IMR-90 (cell line): ENCODE data around the gene USP7. TPM values are rescaled to one million over a fixed set of nuclear protein-coding genes. Genes with fewer than 3 reads are reported as not detected.

Experiments
- ATAC-seq: fragments of 200-7000 bp; cut with Tn5 transposase; 2 replicates; pipeline ENCODE4 v1.9.1; 2020; ENCODE audit warnings: low read depth, mild to moderate bottlenecking, moderate library complexity
- BruUV-seq: library from RNA; stranded (reverse); fragments of 400-500 nt; replicated peaks from 2 replicates; lab custom pipeline; 2021; lab: Mats Ljungman, UMichigan
- CTCF ChIA-PET: fragments of 300-600 bp; formaldehyde crosslinking; extraction: SDS; loops from one replicate; lab custom pipeline; 2021; ENCODE audit warnings: antibody characterized with exemption; lab: Yijun Ruan, JAX
- POLR2A ChIA-PET: fragments of 300-600 bp; sonication (Branson Sonifier 250); formaldehyde crosslinking; loops from one replicate; lab custom pipeline; 2022; ENCODE audit warnings: antibody characterized with exemption; ENCODE audit not compliant: unreplicated experiment; lab: Charles Lee
- DNase-seq: peaks from one replicate; pipeline ENCODE4 v3.0.0; 2013
- H2AFZ ChIP-seq: replicated peaks from 2 replicates; pipeline ENCODE3; 2013; ENCODE audit warnings: low read length, mild to moderate bottlenecking; ENCODE audit not compliant: poor library complexity
- H2AK5ac ChIP-seq: 2 replicates; pipeline ENCODE4 v1.6.1; 2013; ENCODE audit warnings: low read depth, low read length, inconsistent platforms
- H2AK9ac ChIP-seq: replicated peaks from 2 replicates; pipeline ENCODE3; 2013; ENCODE audit warnings: mild to moderate bottlenecking, low read depth, low read length, moderate library complexity; ENCODE audit not compliant: poor library complexity
- H2BK120ac ChIP-seq: 2 replicates; pipeline ENCODE4 v1.6.1; 2013; ENCODE audit warnings: low read depth, low read length, inconsistent platforms
- H2BK15ac ChIP-seq: 3 replicates; pipeline ENCODE4 v1.6.1; 2013; ENCODE audit warnings: low read depth, low read length, inconsistent platforms
- H2BK20ac ChIP-seq: 2 replicates; pipeline ENCODE4 v1.6.1; 2013; ENCODE audit warnings: low read depth, mild to moderate bottlenecking, inconsistent platforms, low read length, moderate library complexity
- H2BK5ac ChIP-seq: 2 replicates; pipeline ENCODE4 v1.6.1; 2013; ENCODE audit warnings: mild to moderate bottlenecking, low read depth, low read length, inconsistent platforms; ENCODE audit not compliant: poor library complexity, severe bottlenecking
- H3K14ac ChIP-seq: replicated peaks from 2 replicates; pipeline ENCODE4 v1.6.1; 2013; ENCODE audit warnings: low read depth, low read length, inconsistent platforms
- H3K18ac ChIP-seq: 2 replicates; pipeline ENCODE4 v1.6.1; 2013; ENCODE audit warnings: low read depth, low read length, control low read depth
- H3K23ac ChIP-seq: 2 replicates; pipeline ENCODE4 v1.6.1; 2013; ENCODE audit warnings: low read depth, low read length, inconsistent platforms
- H3K27ac ChIP-seq: 2 replicates; pipeline ENCODE4 v1.5.1; 2013; ENCODE audit warnings: mild to moderate bottlenecking, control low read depth, low read length; ENCODE audit not compliant: insufficient read depth
- H3K27me3 ChIP-seq: 2 replicates; pipeline ENCODE4 v1.6.1; 2013; ENCODE audit warnings: low read length; ENCODE audit not compliant: control insufficient read depth, insufficient read depth
- H3K36me3 ChIP-seq: 2 replicates; pipeline ENCODE4 v1.6.1; 2013; ENCODE audit warnings: low read length, mixed read lengths; ENCODE audit not compliant: control insufficient read depth, insufficient read depth
- H3K4ac ChIP-seq: 2 replicates; pipeline ENCODE4 v1.6.1; 2013; ENCODE audit warnings: low read depth, low read length, inconsistent platforms
- H3K4me1 ChIP-seq: 2 replicates; pipeline ENCODE4 v1.6.1; 2013; ENCODE audit warnings: low read length, mixed read lengths; ENCODE audit not compliant: control insufficient read depth, insufficient read depth
- H3K4me2 ChIP-seq: 2 replicates; pipeline ENCODE4 v1.6.1; 2013; ENCODE audit warnings: low read depth, mild to moderate bottlenecking, control low read depth, low read length, moderate library complexity
- H3K4me3 ChIP-seq: 2 replicates; pipeline ENCODE4 v1.5.1; 2013; ENCODE audit warnings: low read depth, mild to moderate bottlenecking, control low read depth, low read length, moderate library complexity; ENCODE audit not compliant: insufficient read depth
- H3K56ac ChIP-seq: 2 replicates; pipeline ENCODE4 v1.6.1; 2013; ENCODE audit warnings: low read length, inconsistent platforms; ENCODE audit not compliant: insufficient read depth; ENCODE audit errors: extremely low read depth
- H3K79me1 ChIP-seq, 2 experiments: 2 replicates each; pipeline ENCODE4 v1.6.1; 2013; ENCODE audit warnings: low read length in 2 of 2, inconsistent platforms in 1 of 2, low read depth in 1 of 2
- H3K9ac ChIP-seq: 2 replicates; pipeline ENCODE4 v1.6.1; 2013; ENCODE audit warnings: low read depth, low read length, control low read depth
- H3K9me1 ChIP-seq: 2 replicates; pipeline ENCODE4 v1.6.1; 2013; ENCODE audit warnings: low read length, inconsistent platforms; ENCODE audit not compliant: insufficient read depth
- H3K9me3 ChIP-seq: 2 replicates; pipeline ENCODE4 v1.6.1; 2013; ENCODE audit warnings: low read length; ENCODE audit not compliant: control insufficient read depth, insufficient read depth
- H4K20me1 ChIP-seq: 2 replicates; pipeline ENCODE4 v1.6.1; 2013; ENCODE audit warnings: low read length, inconsistent platforms; ENCODE audit not compliant: insufficient read depth
- H4K5ac ChIP-seq: 2 replicates; pipeline ENCODE4 v1.6.1; 2013; ENCODE audit warnings: mild to moderate bottlenecking, low read depth, low read length, control low read depth
- H4K8ac ChIP-seq, 2 experiments: 2 replicates each; pipeline ENCODE4 v1.6.1; 2013; ENCODE audit warnings: low read depth in 2 of 2, low read length in 2 of 2, control low read depth in 1 of 2, inconsistent platforms in 1 of 2
- H4K91ac ChIP-seq: 2 replicates; pipeline ENCODE4 v1.6.1; 2013; ENCODE audit warnings: low read depth, low read length, inconsistent platforms; ENCODE audit not compliant: insufficient read depth
- BHLHE40 ChIP-seq: fragments of 150-350 bp; IDR thresholded peaks from 2 replicates; pipeline ENCODE4 v1.6.1; 2016; ENCODE audit warnings: mild to moderate bottlenecking, low read depth, low read length
- CEBPB ChIP-seq: IDR thresholded peaks from 2 replicates; pipeline ENCODE4 v1.6.1; 2012; ENCODE audit warnings: low read depth, low read length, improper control_type of control experiment
- CHD1 ChIP-seq: IDR thresholded peaks from 2 replicates; pipeline ENCODE4 v1.6.1; 2012; ENCODE audit warnings: low read depth, low read length, improper control_type of control experiment
- CTCF ChIP-seq: conservative IDR thresholded peaks from 2 replicates; pipeline ENCODE4 v1.5.1; 2012; ENCODE audit warnings: mild to moderate bottlenecking, low read depth, low read length, improper control_type of control experiment
- FOS ChIP-seq: fragments of 150-350 bp; IDR thresholded peaks from 2 replicates; pipeline ENCODE4 v1.6.1; 2016; ENCODE audit warnings: low read depth, low read length
- MAFK ChIP-seq: IDR thresholded peaks from 2 replicates; pipeline ENCODE4 v1.6.1; 2012; ENCODE audit warnings: low read depth, low read length, improper control_type of control experiment
- MAZ ChIP-seq: IDR thresholded peaks from 2 replicates; pipeline ENCODE4 v1.6.1; 2012; ENCODE audit warnings: low read depth, mild to moderate bottlenecking, low read length, improper control_type of control experiment, moderate library complexity, borderline replicate concordance
- MXI1 ChIP-seq: IDR thresholded peaks from 2 replicates; pipeline ENCODE4 v1.6.1; 2012; ENCODE audit warnings: low read depth, mild to moderate bottlenecking, low read length, moderate library complexity, borderline replicate concordance
- NFE2L2 ChIP-seq: fragments of 150-350 bp; IDR thresholded peaks from 2 replicates; pipeline ENCODE4 v1.6.1; 2016; ENCODE audit warnings: low read depth, mild to moderate bottlenecking, low read length
- POLR2A ChIP-seq: IDR thresholded peaks from 2 replicates; pipeline ENCODE4 v1.6.1; 2012; ENCODE audit warnings: mild to moderate bottlenecking, low read depth, low read length
- RAD21 ChIP-seq: IDR thresholded peaks from 2 replicates; pipeline ENCODE4 v1.6.1; 2012; ENCODE audit warnings: low read length, improper control_type of control experiment
- RCOR1 ChIP-seq: IDR thresholded peaks from 2 replicates; pipeline ENCODE4 v1.6.1; 2012; ENCODE audit warnings: mild to moderate bottlenecking, low read length, improper control_type of control experiment; ENCODE audit not compliant: insufficient replicate concordance
- RFX5 ChIP-seq: IDR thresholded peaks from 2 replicates; pipeline ENCODE4 v1.8.0; 2012; ENCODE audit warnings: low read depth, mild to moderate bottlenecking, low read length, moderate library complexity
- SMC3 ChIP-seq: fragments of 150-350 bp; IDR thresholded peaks from 2 replicates; pipeline ENCODE4 v1.6.1; 2016; ENCODE audit warnings: low read depth, mild to moderate bottlenecking, antibody characterized with exemption, low read length, moderate library complexity
- WGBS, 2 experiments: methylation state at CpG; one replicate each; pipeline versions ENCODE4 v1.1.5 to v1.1.7; 2013; ENCODE audit warnings: missing lambda C conversion rate in 2 of 2; ENCODE audit not compliant: insufficient read length in 1 of 2; ENCODE audit errors: extremely low coverage in 2 of 2; 5-methylcytosine and 5-hydroxymethylcytosine counted together
- dilution Hi-C: fragments of 300-500 bp; cut with HindIII; formaldehyde crosslinking; loops from one replicate; pipeline ENCODE4 v1.14.3; 2018; ENCODE audit warnings: low sequenced_read_pairs; ENCODE audit not compliant: unreplicated experiment
- in situ Hi-C: fragments of 300-500 bp; cut with MboI; formaldehyde crosslinking; loops from 3 replicates; pipeline ENCODE4 v1.14.3; 2019; ENCODE audit warnings: low sequenced_read_pairs, inconsistent platforms, mixed read lengths
- intact Hi-C: fragments of 100-400 bp; cut with micrococcal nuclease; formaldehyde crosslinking; loops from 2 replicates; pipeline ENCODE4 v1.10.0; 2022
- polyA plus RNA-seq, 3 experiments: library from polyadenylated mRNA; depleted of rRNA; stranded (reverse); fragments of >200 nt; gene quantifications; 2 replicates each; pipeline ENCODE4 v1.2.3, GENCODE V29; 2012; ENCODE audit warnings: low replicate concordance in 1 of 3
- total RNA-seq: library from RNA; depleted of rRNA; stranded (reverse); fragments of >200 nt; gene quantifications from 2 replicates; pipeline ENCODE4 v1.2.3, GENCODE V29; 2012
- TF ChIP-seq, protein P1 (sequence below): fragments of 150-350 bp; IDR thresholded peaks from 2 replicates; pipeline ENCODE4 v1.6.1; 2017; ENCODE audit warnings: mild to moderate bottlenecking, antibody characterized with exemption, low read length, low read depth
- TF ChIP-seq, protein P2 (sequence below): fragments of 150-350 bp; IDR thresholded peaks from 2 replicates; pipeline ENCODE4 v1.6.1; 2016; ENCODE audit warnings: low read depth, mild to moderate bottlenecking, low read length, moderate library complexity, borderline replicate concordance

Gene USP7
- total and polyA plus RNA-seq, 2 of the 4 experiments (the other 2 are of a cell fraction), result 17.8 to 28.3 TPM

- Histone ChIP-seq H2AK9ac (no peak overlapping the region), H3K4ac (no peak overlapping the region), H3K56ac (no peak overlapping the region), H3K9me1 (peaks cover 40% of the 10 kb centered on the region), H3K27ac (no peak overlapping the region), H4K8ac (no peak overlapping the region), H2AK5ac (no peak overlapping the region), H3K36me3 (no peaks in the 10 kb centered on the region), H3K4me1 (peaks cover 16% of the 10 kb centered on the region), H3K18ac (no peak overlapping the region), H3K9me3 (no peaks in the 10 kb centered on the region), H3K27me3 (no peaks in the 10 kb centered on the region), H3K4me3 (no peak overlapping the region), H2BK5ac (no peak overlapping the region), H2BK120ac (no peak overlapping the region), H3K79me1 (peaks cover 4 to 84% of the 10 kb centered on the region in 2 experiments), H2BK15ac (no peak overlapping the region), H2AFZ (no peak overlapping the region), H3K9ac (no peak overlapping the region), H3K14ac (no peak overlapping the region), H4K20me1 (peaks cover 100% of the 10 kb centered on the region), H2BK20ac (no peak overlapping the region), H3K4me2 (no peak overlapping the region), H4K5ac (no peak overlapping the region), H4K91ac (no peak overlapping the region), H3K23ac (no peak overlapping the region)
- ATAC-seq (no peak), DNase-seq (no peak)
- 100% methylated on average over 3 of the region's 6 CpGs; no CpG with 5 or more reads in 1 of the 2 experiments for WGBS, 2 experiments
- in situ Hi-C loops (no loop called here), dilution Hi-C loops (no loop called here), intact Hi-C loops (loop anchor here (5.0 to 10.0 kb wide), 2 partner anchors 36 to 63 kb away; partner anchors contain the start of gene LITAFD)
- ChIA-PET POLR2A (no interaction called here), CTCF (no interaction called here)
- TF ChIP-seq NFE2L2, result no peak
- no peak for TF ChIP-seq MAFK
- TF ChIP-seq, protein P1, sequence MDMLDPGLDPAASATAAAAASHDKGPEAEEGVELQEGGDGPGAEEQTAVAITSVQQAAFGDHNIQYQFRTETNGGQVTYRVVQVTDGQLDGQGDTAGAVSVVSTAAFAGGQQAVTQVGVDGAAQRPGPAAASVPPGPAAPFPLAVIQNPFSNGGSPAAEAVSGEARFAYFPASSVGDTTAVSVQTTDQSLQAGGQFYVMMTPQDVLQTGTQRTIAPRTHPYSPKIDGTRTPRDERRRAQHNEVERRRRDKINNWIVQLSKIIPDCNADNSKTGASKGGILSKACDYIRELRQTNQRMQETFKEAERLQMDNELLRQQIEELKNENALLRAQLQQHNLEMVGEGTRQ, result no peak
- no peak for TF ChIP-seq CEBPB
- TF ChIP-seq CTCF, result no peak
- no peak for TF ChIP-seq POLR2A
- no peak for TF ChIP-seq MXI1
- TF ChIP-seq MAZ, result no peak
- TF ChIP-seq SMC3, result no peak
- no peak for TF ChIP-seq CHD1
- TF ChIP-seq RFX5, result no peak
- no peak for TF ChIP-seq BHLHE40
- no peak for TF ChIP-seq RAD21
- no peak for TF ChIP-seq RCOR1
- TF ChIP-seq, protein P2, sequence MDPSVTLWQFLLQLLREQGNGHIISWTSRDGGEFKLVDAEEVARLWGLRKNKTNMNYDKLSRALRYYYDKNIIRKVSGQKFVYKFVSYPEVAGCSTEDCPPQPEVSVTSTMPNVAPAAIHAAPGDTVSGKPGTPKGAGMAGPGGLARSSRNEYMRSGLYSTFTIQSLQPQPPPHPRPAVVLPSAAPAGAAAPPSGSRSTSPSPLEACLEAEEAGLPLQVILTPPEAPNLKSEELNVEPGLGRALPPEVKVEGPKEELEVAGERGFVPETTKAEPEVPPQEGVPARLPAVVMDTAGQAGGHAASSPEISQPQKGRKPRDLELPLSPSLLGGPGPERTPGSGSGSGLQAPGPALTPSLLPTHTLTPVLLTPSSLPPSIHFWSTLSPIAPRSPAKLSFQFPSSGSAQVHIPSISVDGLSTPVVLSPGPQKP, result no peak
- TF ChIP-seq FOS, result no peak
- no TSS peak for BruUV-seq
Observed at GRCh38 chr16:8948069-8948593, 15.6 kb downstream of the USP7 start.
